ENCODE results near the gene SHISA6. TPM values are rescaled to one million over a fixed set of nuclear protein-coding genes. Genes with fewer than 3 reads are reported as not detected.

SHISA6 gene
- total RNA-seq, 3 donors from 2014 or later: not detected

DNA sequence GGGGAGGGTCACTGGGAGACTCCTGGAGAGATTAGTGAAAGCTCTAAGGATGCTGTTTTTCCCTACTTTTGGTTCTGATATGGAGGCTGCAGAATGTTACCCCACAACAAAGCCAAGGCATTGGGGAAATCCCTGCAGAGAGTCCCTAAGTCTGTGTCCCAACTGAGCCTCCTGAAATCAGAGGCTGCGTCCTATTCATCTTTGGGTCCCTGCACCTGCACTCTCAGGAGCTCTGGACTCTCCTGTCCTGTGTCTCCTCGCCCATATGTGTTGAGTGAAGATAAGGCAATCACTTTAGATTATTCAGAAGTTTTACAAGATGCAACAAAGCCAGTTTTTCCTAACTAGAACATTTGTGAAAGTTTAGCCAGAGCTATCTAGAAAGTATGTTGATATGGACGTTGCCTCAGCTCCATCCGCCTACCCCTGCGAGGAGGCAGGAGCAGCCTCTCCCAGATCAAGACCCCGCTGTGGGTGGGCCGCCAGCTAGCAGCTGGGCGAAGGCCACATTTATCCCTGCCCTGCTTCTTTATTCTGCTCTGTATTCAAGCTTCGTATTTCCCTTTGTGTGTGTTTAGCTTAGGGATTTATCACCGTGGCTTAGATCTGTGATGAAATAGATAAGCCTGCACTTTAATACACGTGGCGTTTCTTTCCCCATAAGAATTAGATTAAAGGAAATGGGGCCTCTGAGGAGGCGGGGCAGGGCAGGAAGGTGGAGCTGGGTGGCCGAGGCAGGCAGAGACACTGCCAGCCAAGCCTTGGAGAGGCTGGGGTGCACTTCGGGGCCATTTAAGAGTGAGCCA is 37.4 kb downstream of the SHISA6 start:
- H3K36me3 Mint-ChIP-seq (ENCODE audit: insufficient read depth): no peaks in the 10 kb centered on the region
- ATAC-seq (no peak), DNase-seq (no peak)
- H3K4me1 Mint-ChIP-seq (ENCODE audit: low read depth): no peaks in the 10 kb centered on the region
- no peak overlapping the region for H3K4me3 Mint-ChIP-seq
- H3K9me3 Mint-ChIP-seq: peaks cover 4% of the 10 kb centered on the region
- H3K27me3 Mint-ChIP-seq (ENCODE audit: low read depth): no peaks in the 10 kb centered on the region

DNA sequence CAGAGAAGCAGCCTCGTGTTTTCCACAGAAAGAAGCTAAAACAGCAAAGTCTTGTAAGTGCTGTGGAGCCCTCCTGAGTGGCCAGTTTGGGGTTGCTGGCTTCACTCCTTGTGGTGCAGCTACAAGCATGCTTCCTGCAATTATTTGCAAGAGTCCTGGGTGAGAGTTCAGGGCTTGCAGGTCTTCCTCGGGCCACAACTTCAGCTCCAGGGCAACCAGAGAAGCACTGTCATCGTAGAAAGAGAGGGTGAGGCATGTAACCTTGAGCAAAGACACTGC is 37.9 kb downstream of the SHISA6 start:
- no peaks in the 10 kb centered on the region for H3K4me1 Mint-ChIP-seq (ENCODE audit: low read depth)
- no peak for DNase-seq
- H3K9me3 Mint-ChIP-seq: peaks cover 4% of the 10 kb centered on the region
- H3K4me3 Mint-ChIP-seq: no peak overlapping the region
- H3K36me3 Mint-ChIP-seq (ENCODE audit: insufficient read depth): no peaks in the 10 kb centered on the region
- H3K27me3 Mint-ChIP-seq (ENCODE audit: low read depth): no peaks in the 10 kb centered on the region
- no peak for ATAC-seq

DNA sequence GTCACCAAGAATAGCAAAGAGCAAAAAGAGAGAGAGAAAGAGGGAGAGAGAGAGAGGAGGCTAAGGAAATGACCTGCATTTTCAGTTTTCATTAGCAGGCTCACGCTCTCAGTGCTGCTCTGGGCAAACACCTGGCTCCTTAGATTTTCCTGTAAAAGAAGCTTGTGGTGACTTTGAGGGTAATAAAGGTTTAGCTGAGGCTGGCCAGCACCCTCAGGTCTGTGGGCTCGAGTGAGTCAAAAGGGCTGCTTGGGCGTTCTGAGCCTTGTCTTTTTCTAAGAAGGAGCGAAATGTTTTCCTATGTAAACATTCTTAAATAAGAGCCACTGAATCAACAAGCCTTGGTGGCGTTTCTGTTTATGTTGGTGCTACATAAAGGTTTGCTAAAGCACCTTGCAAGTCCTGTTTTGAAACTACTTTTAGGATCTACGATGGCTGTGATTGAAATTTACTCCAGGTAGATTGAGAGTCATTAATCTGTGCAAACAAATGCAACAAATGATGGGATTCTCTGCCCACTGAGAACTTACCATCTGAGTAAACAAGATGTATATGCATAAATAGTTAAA is 38.8 kb downstream of the SHISA6 start:
- Mint-ChIP-seq H3K36me3 (ENCODE audit: insufficient read depth) (no peaks in the 10 kb centered on the region), H3K27me3 (ENCODE audit: low read depth) (no peaks in the 10 kb centered on the region), H3K4me1 (ENCODE audit: low read depth) (no peaks in the 10 kb centered on the region), H3K4me3 (no peak overlapping the region), H3K9me3 (peaks cover 11% of the 10 kb centered on the region)
- ATAC-seq (no peak), DNase-seq (no peak)

DNA sequence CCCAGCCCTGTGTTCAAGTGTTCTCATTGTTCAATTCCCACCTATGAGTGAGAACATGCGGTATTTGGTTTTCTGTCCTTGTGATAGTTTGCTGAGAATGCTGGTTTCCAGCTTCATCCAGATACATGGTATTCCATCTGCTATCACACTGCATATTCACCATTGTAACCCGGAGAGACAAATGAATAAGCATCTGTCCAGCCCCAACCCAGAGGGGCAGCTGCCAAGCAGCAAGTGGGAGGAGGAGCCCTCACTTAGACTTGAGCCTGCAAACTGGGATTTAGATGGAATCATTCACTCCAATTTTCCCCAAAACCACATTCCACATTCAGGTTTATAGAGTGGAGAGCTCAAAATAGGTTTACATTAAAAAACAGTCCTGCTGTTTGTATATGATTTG is 41.6 kb downstream of the SHISA6 start:
- ATAC-seq: no peak
- Mint-ChIP-seq H3K4me3 (no peak overlapping the region), H3K27me3 (ENCODE audit: low read depth) (no peaks in the 10 kb centered on the region)

DNA sequence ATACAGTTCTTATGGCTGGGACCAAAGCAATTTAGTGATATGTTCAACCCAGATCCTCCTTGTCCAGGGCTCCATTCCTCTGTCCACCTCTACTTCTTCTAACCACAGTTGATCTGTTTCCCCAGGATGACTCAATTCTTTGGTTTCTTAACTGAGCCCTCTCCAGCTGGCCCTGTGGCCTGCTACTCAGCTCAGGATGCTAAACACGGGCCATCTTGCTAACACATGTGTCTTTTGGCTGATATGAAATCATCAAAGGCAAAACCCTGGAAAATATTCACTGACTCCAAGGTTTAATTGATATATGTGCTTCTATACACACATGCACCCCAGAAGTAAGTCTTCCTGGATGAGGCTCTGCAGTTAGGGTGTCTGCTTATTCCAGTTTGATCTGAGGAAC is 43.8 kb downstream of the SHISA6 start:
- Mint-ChIP-seq H3K36me3 (ENCODE audit: insufficient read depth) (no peaks in the 10 kb centered on the region), H3K27me3 (ENCODE audit: low read depth) (no peaks in the 10 kb centered on the region), H3K9me3 (peaks cover 11% of the 10 kb centered on the region), H3K4me3 (no peak overlapping the region), H3K4me1 (ENCODE audit: low read depth) (no peaks in the 10 kb centered on the region)
- DNase-seq (no peak), ATAC-seq (no peak)

More for the DNA sequence above, 41.6 kb downstream of the SHISA6 start:
- DNase-seq: no peak
- Mint-ChIP-seq H3K4me1 (ENCODE audit: low read depth) (no peaks in the 10 kb centered on the region), H3K9me3 (peaks cover 11% of the 10 kb centered on the region), H3K36me3 (ENCODE audit: insufficient read depth) (no peaks in the 10 kb centered on the region)

DNA sequence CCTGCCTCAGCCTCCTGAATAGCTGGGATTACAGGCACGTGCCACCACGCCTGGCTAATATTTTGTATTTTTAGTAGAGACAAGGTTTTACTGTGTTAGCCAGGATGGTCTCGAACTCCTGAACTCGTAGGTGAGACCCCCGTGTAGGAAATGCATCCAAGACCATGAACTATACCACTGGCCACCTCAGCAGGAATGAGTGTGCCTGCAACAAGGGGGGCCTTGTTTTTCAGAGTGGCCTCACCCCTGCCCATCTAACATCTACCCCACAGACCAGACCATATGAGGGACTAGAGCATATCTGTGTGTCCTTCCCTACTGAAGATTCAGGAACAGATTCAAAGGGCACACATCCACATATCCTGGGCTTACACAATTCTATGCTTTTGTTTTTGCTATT is 44.9 kb downstream of the SHISA6 start:
- ATAC-seq: no peak
- no peak for DNase-seq
- Mint-ChIP-seq H3K9me3 (peaks cover 11% of the 10 kb centered on the region), H3K36me3 (ENCODE audit: insufficient read depth) (no peaks in the 10 kb centered on the region), H3K4me1 (ENCODE audit: low read depth) (no peaks in the 10 kb centered on the region), H3K27me3 (ENCODE audit: low read depth) (no peaks in the 10 kb centered on the region), H3K4me3 (no peak overlapping the region)

DNA sequence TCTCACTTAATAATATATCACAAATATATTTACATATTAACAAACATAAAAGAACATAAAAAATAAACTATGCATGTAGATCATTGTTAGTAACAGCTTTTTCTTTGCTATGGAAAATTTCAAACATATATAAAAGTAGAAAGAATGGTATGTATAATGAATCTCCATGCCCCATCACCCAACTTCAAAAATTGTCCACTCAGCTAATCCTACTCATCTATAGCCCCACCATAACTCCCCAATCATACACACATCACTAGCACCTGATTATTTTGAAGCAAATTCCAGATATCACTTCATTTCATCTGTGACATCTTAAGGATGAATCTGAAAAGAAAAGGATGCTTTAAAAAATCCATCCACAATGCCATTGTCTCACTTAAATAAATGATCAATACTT is 46.8 kb downstream of the SHISA6 start:
- Mint-ChIP-seq H3K4me3 (no peak overlapping the region), H3K4me1 (ENCODE audit: low read depth) (no peaks in the 10 kb centered on the region), H3K36me3 (ENCODE audit: insufficient read depth) (no peaks in the 10 kb centered on the region), H3K27me3 (ENCODE audit: low read depth) (no peaks in the 10 kb centered on the region), H3K9me3 (peaks cover 7% of the 10 kb centered on the region)
- ATAC-seq (no peak), DNase-seq (no peak)

DNA sequence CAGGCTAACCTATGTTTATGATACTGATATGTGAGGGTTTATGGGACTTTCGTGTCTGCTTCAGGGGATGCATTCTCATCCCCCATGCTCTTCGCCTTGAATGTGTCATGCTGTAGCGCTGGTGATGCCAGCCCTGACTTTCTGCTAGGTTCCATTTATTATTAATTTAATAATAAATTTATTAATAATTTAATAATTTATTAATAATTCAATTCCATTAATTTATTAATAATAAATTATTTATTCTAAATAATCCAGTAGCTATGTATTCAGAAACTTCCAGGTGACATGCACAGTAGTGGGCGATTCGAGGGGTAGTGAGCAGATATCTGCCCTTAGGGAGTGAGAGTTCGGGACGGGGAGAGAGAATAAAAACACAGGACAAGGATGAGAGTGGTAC is 49.8 kb downstream of the SHISA6 start:
- no peaks in the 10 kb centered on the region for H3K4me1 Mint-ChIP-seq (ENCODE audit: low read depth)
- H3K4me3 Mint-ChIP-seq: no peak overlapping the region
- ATAC-seq (no peak), DNase-seq (no peak)
- no peaks in the 10 kb centered on the region for H3K27me3 Mint-ChIP-seq (ENCODE audit: low read depth)
- H3K36me3 Mint-ChIP-seq (ENCODE audit: insufficient read depth): no peaks in the 10 kb centered on the region
- H3K9me3 Mint-ChIP-seq: no peaks in the 10 kb centered on the region

DNA sequence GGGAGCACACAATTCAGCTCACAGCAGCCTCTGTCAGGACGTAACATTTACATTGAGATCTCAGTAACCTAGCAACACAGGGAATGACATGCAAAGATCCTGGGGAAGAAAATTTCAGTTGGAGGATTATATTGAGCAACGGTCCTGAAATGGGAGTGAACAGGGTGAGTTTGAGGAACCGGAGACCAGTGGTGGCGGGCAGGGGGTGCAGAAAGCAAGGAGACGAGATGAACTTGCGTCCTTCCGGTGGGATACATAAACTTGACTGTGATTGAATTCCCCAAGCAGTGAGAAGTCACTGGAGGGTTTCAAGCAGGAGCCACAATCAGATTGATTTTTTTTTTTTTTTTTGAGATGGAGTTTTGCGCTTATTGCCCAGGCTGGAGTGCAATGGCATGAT is 51.5 kb downstream of the SHISA6 start:
- H3K36me3 Mint-ChIP-seq (ENCODE audit: insufficient read depth): no peaks in the 10 kb centered on the region
- no peaks in the 10 kb centered on the region for H3K4me1 Mint-ChIP-seq (ENCODE audit: low read depth)
- H3K4me3 Mint-ChIP-seq: no peak overlapping the region
- peaks cover 4% of the 10 kb centered on the region for H3K27me3 Mint-ChIP-seq (ENCODE audit: low read depth)
- ATAC-seq (no peak), DNase-seq (no peak)
- H3K9me3 Mint-ChIP-seq: no peaks in the 10 kb centered on the region

DNA sequence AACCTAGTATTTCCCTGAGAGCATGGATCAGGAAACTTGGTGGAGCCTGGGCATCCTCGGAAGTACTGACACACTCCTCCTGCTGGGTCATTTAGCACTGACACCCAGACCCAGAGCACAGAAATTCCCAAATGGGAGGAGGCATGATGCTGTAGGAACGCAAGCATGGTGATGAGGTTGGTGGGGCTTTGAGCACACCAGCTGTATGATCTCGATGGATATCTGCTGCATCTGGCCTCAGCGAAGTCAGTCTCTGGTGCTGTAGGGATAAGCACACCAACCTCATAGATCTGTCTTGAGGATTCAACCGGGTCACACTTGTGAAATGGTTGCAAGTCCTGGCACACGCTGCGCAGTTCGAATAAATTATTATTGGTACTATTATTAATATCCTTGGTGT is 52.5 kb downstream of the SHISA6 start:
- peaks cover 4% of the 10 kb centered on the region for H3K27me3 Mint-ChIP-seq (ENCODE audit: low read depth)
- ATAC-seq (no peak), DNase-seq (no peak)
- no peaks in the 10 kb centered on the region for H3K36me3 Mint-ChIP-seq (ENCODE audit: insufficient read depth)
- H3K4me3 Mint-ChIP-seq: no peak overlapping the region
- no peaks in the 10 kb centered on the region for H3K9me3 Mint-ChIP-seq
- no peaks in the 10 kb centered on the region for H3K4me1 Mint-ChIP-seq (ENCODE audit: low read depth)

DNA sequence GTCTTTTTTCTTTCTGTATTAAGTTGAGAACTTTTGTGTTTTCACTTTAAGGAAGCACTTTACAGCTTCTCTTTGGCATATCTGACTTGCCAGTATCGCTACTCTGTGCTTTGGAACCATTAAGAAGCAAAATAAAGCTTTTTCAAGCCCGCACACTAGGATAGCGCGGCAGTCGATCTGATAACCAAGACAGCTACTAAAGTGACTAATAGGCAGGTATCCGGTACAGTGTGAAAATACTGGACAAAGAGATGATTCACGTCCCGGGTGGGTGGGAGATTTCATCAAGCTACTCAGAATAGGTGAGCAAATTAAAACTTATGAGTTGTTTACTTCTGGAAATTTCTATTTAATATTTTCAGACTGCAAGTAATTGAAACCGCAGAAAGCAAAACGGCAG is 53.8 kb downstream of the SHISA6 start:
- no peaks in the 10 kb centered on the region for H3K9me3 Mint-ChIP-seq
- ATAC-seq (no peak), DNase-seq (no peak)
- peaks cover 4% of the 10 kb centered on the region for H3K27me3 Mint-ChIP-seq (ENCODE audit: low read depth)
- H3K4me3 Mint-ChIP-seq: no peak overlapping the region
- no peaks in the 10 kb centered on the region for H3K4me1 Mint-ChIP-seq (ENCODE audit: low read depth)
- no peaks in the 10 kb centered on the region for H3K36me3 Mint-ChIP-seq (ENCODE audit: insufficient read depth)

DNA sequence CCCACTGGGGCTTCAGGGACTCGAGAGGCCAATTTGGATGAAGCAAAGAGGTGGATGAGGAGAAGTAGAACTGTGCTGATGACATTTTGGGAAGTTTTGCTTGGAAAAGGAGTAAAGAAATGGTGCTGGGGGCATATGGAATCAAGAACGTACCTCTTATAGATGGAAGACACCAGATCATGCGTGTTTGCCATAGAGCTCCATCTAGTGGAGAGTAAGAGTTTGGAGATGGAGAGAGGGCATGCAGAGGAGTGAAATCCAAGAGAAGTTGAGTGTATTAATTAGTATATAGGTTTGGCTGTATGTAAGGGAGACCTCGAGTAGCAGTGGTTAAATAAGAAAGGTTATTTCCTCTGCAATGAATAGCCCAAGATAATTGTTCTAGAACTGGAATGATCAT is 56.0 kb downstream of the SHISA6 start:
- Mint-ChIP-seq H3K36me3 (ENCODE audit: insufficient read depth) (no peaks in the 10 kb centered on the region), H3K4me1 (ENCODE audit: low read depth) (no peaks in the 10 kb centered on the region), H3K4me3 (no peak overlapping the region), H3K9me3 (no peaks in the 10 kb centered on the region), H3K27me3 (ENCODE audit: low read depth) (peaks cover 4% of the 10 kb centered on the region)
- ATAC-seq (no peak), DNase-seq (no peak)

DNA sequence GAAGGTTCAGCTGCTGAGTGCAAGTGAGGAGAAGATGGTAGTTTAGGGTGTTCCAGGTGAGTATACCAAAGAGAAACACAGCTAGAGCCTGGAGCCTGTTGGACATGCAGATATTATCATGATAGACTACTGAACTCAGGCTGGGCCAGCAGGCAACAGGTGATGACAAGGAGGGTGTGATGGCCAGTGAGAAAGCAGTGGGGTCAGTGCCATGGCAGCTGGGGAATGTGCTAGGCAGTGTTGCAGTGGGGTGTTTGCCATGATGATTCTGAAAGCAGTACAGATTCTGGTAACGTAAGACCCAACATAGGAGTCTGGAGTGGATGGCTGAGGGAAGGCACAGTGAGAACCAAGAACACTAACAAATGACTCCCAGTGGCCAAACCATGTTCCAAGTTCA is 57.4 kb downstream of the SHISA6 start:
- no peak overlapping the region for H3K4me3 Mint-ChIP-seq
- DNase-seq (no peak), ATAC-seq (no peak)

DNA sequence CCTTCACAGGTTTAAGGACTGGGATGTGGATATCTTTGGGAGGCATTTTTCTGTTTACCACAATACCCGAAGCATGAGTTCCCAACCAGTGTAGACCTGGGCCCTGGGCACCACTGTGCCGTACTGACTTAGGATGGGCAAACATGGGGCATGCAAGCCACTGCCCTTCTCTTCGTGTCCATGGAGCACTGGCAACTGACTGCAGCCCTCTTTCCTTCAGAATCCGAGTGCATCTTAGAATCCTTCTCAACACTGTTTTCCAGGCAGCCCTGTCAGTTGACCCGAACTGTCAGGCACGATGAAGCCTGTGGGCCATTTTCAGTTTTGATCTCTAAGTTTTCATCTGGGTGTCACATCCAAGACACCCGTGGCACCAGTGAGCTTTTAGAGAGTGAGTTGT is 59.2 kb downstream of the SHISA6 start:
- Mint-ChIP-seq H3K9me3 (no peaks in the 10 kb centered on the region), H3K4me3 (no peak overlapping the region)
- ATAC-seq: no peak

More for the DNA sequence above, 57.4 kb downstream of the SHISA6 start:
- Mint-ChIP-seq H3K36me3 (ENCODE audit: insufficient read depth) (no peaks in the 10 kb centered on the region), H3K27me3 (ENCODE audit: low read depth) (peaks cover 4% of the 10 kb centered on the region), H3K9me3 (no peaks in the 10 kb centered on the region), H3K4me1 (ENCODE audit: low read depth) (no peaks in the 10 kb centered on the region)

DNA sequence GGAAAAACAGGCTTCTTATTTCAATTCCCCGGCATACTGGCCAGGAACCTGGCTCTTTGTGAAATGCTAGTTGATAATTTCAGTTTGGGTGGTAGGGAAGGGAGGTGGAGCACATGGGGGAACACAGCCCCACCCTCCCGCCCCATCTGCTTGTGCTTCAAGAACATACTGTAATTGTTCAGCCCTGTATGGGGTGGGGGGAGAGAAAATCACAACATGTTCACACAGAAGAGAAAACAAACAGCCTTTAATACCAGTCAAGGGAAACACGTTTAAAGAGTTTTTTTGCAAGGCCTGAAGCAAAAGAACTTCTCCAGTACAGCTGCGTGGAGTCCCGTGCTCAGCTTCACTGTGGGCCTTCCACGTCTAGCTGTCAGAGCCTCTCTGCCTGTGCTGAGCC is 59.7 kb downstream of the SHISA6 start:
- H3K36me3 Mint-ChIP-seq (ENCODE audit: insufficient read depth): no peaks in the 10 kb centered on the region
- no peak overlapping the region for H3K4me3 Mint-ChIP-seq
- no peaks in the 10 kb centered on the region for H3K4me1 Mint-ChIP-seq (ENCODE audit: low read depth)
- ATAC-seq (no peak), DNase-seq (no peak)
- no peaks in the 10 kb centered on the region for H3K9me3 Mint-ChIP-seq
- peaks cover 4% of the 10 kb centered on the region for H3K27me3 Mint-ChIP-seq (ENCODE audit: low read depth)

More for the DNA sequence above, 59.2 kb downstream of the SHISA6 start:
- Mint-ChIP-seq H3K27me3 (ENCODE audit: low read depth) (peaks cover 4% of the 10 kb centered on the region), H3K4me1 (ENCODE audit: low read depth) (no peaks in the 10 kb centered on the region), H3K36me3 (ENCODE audit: insufficient read depth) (no peaks in the 10 kb centered on the region)
- DNase-seq: no peak

All from activated T-cell treated with anti-CD3 and anti-CD28 coated beads, Interleukin-2, amount 50 U/mL, for 4 hours (primary cell).